ENCODE results near the gene NCAM1. TPM values are rescaled to one million over a fixed set of nuclear protein-coding genes. Genes with fewer than 3 reads are reported as not detected.

The NCAM1 gene
- total RNA-seq, 4 donors from 2014 or later: 0.98 to 1.3 (median 1.2) TPM

DNA sequence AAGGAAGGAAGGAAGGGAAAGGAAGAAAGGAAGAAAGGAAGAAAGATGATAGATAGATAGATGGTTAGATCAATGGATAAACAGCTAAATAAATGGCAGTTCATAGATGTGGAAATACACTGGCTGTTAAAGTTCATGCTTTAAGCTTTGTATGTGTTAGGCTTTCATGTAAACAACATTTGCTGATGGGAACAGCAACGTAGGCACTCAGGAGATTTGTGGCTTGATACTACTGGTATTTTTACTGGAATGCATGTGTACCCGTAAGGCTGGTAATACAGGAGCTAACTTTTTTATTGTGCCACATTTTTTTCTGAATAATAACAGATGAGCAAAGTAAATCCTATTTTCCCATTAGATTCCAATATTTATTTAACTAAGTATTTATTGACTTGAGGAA, 85.6 kb downstream of the NCAM1 start:
- TF ChIP-seq, protein P1, sequence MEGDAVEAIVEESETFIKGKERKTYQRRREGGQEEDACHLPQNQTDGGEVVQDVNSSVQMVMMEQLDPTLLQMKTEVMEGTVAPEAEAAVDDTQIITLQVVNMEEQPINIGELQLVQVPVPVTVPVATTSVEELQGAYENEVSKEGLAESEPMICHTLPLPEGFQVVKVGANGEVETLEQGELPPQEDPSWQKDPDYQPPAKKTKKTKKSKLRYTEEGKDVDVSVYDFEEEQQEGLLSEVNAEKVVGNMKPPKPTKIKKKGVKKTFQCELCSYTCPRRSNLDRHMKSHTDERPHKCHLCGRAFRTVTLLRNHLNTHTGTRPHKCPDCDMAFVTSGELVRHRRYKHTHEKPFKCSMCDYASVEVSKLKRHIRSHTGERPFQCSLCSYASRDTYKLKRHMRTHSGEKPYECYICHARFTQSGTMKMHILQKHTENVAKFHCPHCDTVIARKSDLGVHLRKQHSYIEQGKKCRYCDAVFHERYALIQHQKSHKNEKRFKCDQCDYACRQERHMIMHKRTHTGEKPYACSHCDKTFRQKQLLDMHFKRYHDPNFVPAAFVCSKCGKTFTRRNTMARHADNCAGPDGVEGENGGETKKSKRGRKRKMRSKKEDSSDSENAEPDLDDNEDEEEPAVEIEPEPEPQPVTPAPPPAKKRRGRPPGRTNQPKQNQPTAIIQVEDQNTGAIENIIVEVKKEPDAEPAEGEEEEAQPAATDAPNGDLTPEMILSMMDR (IDR thresholded peaks at IDR 0.05; ENCODE audit: low read depth): no peak

DNA sequence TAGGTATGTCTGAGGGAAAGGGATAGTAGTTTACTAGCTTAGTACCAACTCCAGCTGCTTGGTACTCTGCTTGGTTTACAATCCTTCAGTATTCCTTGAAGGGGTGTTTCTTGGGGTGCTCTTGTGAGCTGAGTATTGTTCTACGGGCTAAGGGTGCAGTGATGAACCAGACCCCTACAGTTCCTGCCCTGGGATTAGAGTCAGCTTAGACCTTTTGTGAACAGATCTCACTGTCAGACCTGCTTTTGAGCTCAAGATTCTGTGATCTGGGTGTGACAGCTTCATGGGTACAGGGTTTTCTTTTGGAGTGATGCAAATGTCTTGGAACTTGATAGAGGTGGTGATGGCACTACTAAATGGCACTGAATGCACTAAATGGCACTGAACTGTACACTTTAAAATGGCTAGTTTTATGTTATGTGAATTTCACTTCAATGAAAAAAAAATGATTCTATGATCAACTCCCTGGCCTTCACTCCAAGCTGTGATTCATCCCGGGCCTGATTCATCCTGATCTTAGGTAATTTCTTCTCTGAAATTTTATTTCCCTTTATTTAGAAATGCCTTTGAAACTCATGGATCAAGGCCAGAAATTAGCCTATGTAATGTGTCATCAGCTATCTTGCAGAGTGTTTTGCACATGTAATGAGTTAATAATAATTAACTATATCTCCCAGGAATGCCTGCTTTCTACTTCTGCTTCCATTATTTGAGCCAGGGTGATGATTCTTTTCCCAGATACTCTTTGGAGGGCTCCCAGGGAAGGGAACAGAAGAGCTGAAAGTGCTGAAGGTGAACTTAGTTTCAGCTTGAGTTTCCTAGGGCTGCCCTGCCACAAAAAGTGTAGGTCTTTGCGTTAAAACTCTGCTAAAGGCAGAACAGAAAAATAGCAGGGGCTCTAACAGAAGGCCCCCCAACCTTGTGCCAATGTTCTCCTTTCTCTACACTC, 87.9 kb downstream of the NCAM1 start:
- TF ChIP-seq, protein P1 (IDR thresholded peaks at IDR 0.05; ENCODE audit: low read depth): no peak

DNA sequence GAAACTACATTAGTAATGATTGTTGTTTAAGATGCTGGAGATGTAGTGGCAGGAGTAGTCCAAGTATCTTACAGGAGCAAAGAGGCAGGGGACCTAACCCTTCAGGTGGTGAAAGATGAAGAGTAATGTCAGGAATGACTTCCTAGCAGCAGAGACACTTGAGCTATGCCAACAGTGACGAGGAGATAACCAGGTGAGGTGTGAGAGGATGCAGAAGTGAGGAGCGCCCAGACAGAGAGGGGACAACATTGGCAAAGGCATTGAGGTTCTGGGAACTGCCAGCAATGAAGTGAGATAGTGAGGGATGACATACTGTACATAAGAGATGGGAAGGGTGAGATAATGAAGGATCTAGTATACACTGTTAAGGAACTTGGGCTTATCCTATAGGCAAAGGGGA, 95.8 kb downstream of the NCAM1 start:
- TF ChIP-seq, protein P1 (IDR thresholded peaks at IDR 0.05; ENCODE audit: low read depth): no peak

DNA sequence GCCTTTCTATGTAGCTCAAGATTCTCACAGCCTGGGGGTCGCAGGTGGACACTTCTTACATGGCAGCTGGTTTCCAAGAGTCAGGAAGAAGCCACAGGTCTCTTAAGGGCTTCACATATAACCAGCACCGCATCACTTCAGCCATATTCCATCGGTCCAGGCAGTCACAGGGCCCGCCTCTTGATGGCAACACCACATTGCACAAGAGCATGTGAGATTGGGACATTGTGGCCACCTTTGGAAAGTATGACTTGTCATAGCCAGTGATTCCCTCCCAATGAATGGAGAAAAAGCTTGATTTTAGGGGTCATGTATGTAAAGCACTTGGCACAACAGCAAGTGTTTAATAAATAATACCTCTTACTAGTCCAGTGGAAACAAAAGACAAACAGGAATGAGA, 98.3 kb downstream of the NCAM1 start:
- TF ChIP-seq, protein P1 (IDR thresholded peaks at IDR 0.05; ENCODE audit: low read depth): no peak

DNA sequence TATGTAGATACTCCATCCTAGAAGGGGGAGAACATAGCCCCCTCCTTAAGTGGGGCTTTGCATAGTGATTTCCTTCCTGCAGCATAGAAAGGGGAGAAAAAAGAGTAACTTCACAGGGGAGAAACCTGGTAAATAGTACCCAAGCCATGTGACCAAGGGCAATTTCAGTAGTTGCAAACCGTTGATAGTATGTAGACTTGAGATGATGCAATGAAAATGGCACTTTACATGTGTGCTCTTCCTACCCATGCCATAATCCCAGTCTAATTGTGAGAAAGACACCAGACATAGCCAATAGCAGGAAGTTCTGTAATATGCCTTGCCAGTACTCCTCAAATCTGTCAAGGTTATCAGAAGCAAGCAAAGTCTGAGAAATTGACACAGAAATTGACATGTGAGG, 104.1 kb downstream of the NCAM1 start:
- TF ChIP-seq, protein P1 (IDR thresholded peaks at IDR 0.05; ENCODE audit: low read depth): no peak

DNA sequence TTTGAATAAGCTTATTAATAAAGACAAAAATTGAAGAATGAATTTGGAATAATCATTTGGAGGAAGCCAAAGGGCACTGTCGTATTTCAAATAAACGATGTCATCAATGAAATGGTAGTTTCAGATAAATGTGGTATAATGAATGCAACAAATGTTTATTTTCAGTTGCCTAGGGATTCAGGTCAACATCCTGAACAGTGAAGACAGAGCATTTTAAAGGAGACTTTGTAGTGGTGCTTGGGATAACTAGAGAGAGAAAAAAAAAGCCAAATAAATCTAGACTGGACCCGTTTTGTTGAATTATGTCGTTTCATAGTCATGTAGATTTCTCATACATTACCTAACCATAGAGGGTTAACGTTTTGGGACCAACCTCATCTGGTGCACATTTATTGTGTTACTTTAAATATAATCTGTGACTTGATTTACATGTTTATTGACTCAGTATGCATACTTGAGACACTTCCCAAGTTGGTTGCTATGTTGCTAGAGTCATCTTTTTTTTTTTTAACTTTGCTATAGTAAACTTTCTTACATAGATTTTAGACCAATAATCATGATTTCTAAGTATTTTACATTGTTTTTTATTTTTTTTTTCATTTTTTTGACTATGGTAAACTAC, 111.1 kb downstream of the NCAM1 start:
- TF ChIP-seq, protein P1 (IDR thresholded peaks at IDR 0.05; ENCODE audit: low read depth): no peak

DNA sequence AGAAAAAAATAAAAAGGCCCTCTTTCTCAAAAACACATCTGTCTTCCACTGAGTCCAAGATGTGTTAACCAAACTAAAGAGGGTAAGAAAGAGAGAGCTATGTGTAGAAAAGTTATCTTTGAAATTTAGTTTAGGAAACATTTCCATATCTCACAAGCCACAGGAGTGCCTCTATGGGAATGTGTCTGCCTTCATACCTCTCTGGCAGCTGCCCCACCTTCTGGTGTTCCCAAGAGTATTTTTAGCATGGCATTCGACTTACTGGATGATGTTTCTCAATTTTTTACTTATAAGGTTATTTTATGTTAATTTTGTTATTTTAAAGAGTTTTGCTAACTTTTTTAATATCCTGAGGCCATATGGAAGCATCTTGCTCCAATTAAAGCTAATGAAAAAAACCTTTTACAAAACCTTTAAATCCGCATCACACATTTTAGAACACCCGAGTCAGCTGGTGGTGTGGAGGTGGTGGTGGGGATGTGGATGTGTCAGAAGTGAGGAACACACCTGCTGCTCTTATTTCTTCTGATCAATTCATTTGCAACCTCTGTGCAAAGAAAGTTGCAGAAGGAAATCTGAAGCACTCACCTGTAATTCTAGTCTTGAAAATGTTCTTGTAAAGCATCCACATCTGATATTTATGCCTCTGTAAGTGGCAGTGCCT, 112.2 kb downstream of the NCAM1 start:
- TF ChIP-seq, protein P1 (IDR thresholded peaks at IDR 0.05; ENCODE audit: low read depth): no peak
